Motor neuron (in vitro differentiated cells): ENCODE results near the gene CDK10. TPM values are rescaled to one million over a fixed set of nuclear protein-coding genes. Genes with fewer than 3 reads are reported as not detected.

Experiments
- ATAC-seq, 8 experiments: fragments of 200-7000 bp; cut with Tn5 transposase; replicated peaks in 6 of 8; 2 replicates each; pipeline ENCODE4 v1.8.0; 2021; ENCODE audit warnings: mild to moderate bottlenecking in 8 of 8, moderate library complexity in 8 of 8
- H3K27ac ChIP-seq, 2 donors: fragments of 250-450 bp; sonication (Bioruptor Pico); 2 replicates each; pipeline ENCODE4 v1.9.0; 2021; ENCODE audit warnings: antibody characterized with exemption in 2 of 2, mild to moderate bottlenecking in 2 of 2, moderate library complexity in 1 of 2
- H3K4me1 ChIP-seq, 2 donors: fragments of 250-450 bp; sonication (Bioruptor Pico); replicated peaks in 1 of 2; 2 replicates each; pipeline ENCODE4 v1.6.1; 2021; ENCODE audit warnings: antibody characterized with exemption in 2 of 2, mild to moderate bottlenecking in 2 of 2, moderate library complexity in 1 of 2
- H3K4me3 ChIP-seq, 5 donors: fragments of 250-450 bp; sonication (Bioruptor Pico); 2 replicates each; pipeline ENCODE4 v1.9.0; 2021; ENCODE audit warnings: antibody characterized with exemption in 5 of 5, mild to moderate bottlenecking in 5 of 5, moderate library complexity in 4 of 5
- WGBS, 10 experiments: fragments of 450-650 bp; shearing (Covaris generic); methylation state at CpG; one replicate each; pipeline ENCODE4 v1.0.0; 2022; 5-methylcytosine and 5-hydroxymethylcytosine counted together
- in situ Hi-C, 9 experiments: fragments of 400-800 bp; cut with MboI; loops; one replicate each; pipeline ENCODE4 v1.15.0; 2021; ENCODE audit warnings: low sequenced_read_pairs in 9 of 9, low pct_unique_long_range_greater_than_20kb in 2 of 9; ENCODE audit not compliant: unreplicated experiment in 9 of 9
- total RNA-seq, 8 experiments: library from RNA; unstranded; fragments of 300-600 nt; gene quantifications; 2 replicates each; pipeline versions ENCODE4 v1.2.3 to v1.2.4, GENCODE V29; 2022

CDK10 gene
- total RNA-seq, 8 experiments from 2014 or later = 18.3 to 122 (median 46.6) TPM

- Histone ChIP-seq H3K4me1 (peaks cover 5 to 7% of the 10 kb centered on the region in 2 donors), H3K27ac (peak overlapping the region; percentile 47 to 48), H3K4me3 (peak overlapping the region; percentile 45 to 86 (median 63))
- ATAC-seq = peak; percentile 53 to 62 (median 60)
- in situ Hi-C loops = no loop called here
- WGBS, 10 experiments = 0% methylated on average over 2 to 3 of the region's 30 CpGs; no CpG with 5 or more reads in 7 of the 10 experiments
Measured at GRCh38 chr16:89700100-89700648, 13.7 kb downstream of the CDK10 start.

DNA sequence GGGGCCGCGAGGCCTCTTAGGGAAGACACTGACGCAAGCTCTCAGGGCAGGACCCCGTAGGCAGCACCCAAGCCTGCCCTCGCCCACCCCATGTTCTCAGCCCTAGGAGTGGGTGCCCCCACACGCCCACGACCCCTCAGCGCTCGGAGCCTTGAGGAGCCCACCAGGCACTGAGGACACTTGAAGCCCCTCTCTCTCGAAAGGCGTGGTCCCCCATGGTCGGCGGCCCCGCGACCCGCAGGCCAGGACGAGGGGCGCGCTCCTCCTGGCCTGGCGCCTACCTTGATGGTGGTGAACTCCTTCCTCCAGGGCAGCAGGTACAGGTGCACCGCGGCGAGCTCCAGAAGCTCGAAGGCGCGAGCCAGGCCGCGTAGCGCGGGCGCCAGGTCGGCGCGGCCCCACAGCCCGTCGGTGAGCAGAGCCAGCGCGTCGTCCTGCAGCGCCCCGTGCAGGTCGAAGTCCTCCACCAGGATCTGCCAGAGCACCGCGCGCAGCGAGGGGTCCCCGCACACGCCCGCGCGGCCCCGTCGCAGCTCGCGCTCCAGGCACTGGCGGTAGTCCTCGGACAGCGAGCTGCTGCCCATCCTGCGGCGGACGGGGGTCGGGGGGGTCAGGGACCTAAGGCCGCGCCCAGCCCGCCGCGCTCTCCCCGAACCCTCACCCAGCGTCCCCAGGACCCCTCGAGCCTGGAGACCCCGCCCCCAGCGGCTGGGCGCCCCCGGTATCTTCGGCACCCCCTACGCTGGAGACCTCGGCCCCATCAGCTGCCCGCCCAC, 14.3 kb downstream of the CDK10 start:
- ATAC-seq = peak; percentile 7 to 40 (median 32)
- WGBS, 10 experiments = 0% methylated on average over 5 of the region's 78 CpGs; no CpG with 5 or more reads in 9 of the 10 experiments
- in situ Hi-C loops = no loop called here
- Histone ChIP-seq H3K4me3 (peak overlapping the region; percentile 45 to 86 (median 63)), H3K27ac (peak overlapping the region; percentile 47 to 48), H3K4me1 (peaks cover 5 to 7% of the 10 kb centered on the region in 2 donors)

GRCh38 chr16:89701425-89702406, 15.2 kb downstream of the CDK10 start, which contains the start of gene SPATA2L:
SPATA2L (minus strand) TSS chr16:89701705; CDS start chr16:89701232, 473 bp downstream.
- peak; percentile 48 to 79 (median 70) for ATAC-seq
- in situ Hi-C loops = no loop called here
- 6% methylated on average over 6 of the region's 97 CpGs; no CpG with 5 or more reads in 9 of the 10 experiments for WGBS, 10 experiments
- peaks cover 5 to 7% of the 10 kb centered on the region in 2 donors for H3K4me1 ChIP-seq
- peak within 1 kb of the TSS; percentile 45 to 86 (median 63) for H3K4me3 ChIP-seq
- H3K27ac ChIP-seq = peak within 1 kb of the TSS; percentile 47 to 48

- ATAC-seq = no peak
- in situ Hi-C loops = no loop called here
- Histone ChIP-seq H3K27ac (no peak overlapping the region), H3K4me1 (peaks cover 5 to 7% of the 10 kb centered on the region in 2 donors), H3K4me3 (no peak overlapping the region)
- whole genome bisulfite sequencing, 10 experiments = 61 to 88% (median 80%) methylated on average over 2 to 11 of the region's 13 CpGs; no CpG with 5 or more reads in 3 of the 10 experiments
Measured at GRCh38 chr16:89704281-89704680, 17.8 kb downstream of the CDK10 start.

GRCh38 chr16:89705006-89705405, 18.5 kb downstream of the CDK10 start:
- ATAC-seq = no peak
- no peak overlapping the region for H3K4me3 ChIP-seq
- WGBS, 10 experiments = 47 to 100% (median 85%) methylated on average over 1 to 9 of the region's 15 CpGs; no CpG with 5 or more reads in 2 of the 10 experiments
- in situ Hi-C loops = no loop called here
- no peak overlapping the region for H3K27ac ChIP-seq
- H3K4me1 ChIP-seq = peaks cover 0 to 3% of the 10 kb centered on the region in 2 donors

DNA sequence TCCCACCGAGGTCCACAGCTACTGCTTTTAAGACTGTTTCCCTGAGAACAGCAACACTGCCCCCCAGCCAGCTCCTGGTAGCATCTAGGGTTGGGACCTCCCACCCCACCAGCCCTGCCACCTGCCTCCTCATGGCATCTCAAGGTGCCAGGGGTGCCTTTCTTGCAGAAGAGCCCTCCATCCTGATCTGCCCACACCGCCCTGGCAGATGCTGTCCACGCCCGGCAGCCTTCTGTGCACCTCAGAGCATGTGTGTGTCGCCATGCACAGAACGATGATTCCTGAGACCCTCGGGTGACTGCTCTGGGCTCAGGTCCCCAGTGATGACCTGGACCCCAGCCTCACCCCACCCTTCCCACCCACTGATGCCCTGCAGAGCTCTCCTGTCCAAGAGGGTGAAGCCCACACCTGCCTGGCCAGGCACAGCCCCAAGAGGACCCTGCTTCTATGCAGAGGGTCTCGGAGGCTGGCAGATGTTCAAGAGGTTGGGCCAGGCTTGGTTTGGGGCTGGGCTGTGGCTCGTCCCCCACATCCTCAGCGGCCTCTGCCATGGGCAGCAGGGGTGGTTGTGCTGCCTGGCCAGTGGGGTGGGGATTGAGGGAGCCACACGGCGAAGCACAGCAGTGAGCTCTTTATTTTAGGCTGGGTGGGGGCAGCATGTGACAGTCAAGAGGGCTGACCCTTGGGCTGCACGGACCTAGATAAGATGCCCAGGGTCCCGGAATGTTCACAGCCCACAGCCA, 20.2 kb downstream of the CDK10 start:
- no peaks in the 10 kb centered on the region for H3K4me1 ChIP-seq
- 0 to 100% (median 100%) methylated on average over 1 of the region's 14 CpGs; no CpG with 5 or more reads in 6 of the 10 experiments for WGBS, 10 experiments
- in situ Hi-C loops = no loop called here
- no peak overlapping the region for H3K4me3 ChIP-seq
- no peak overlapping the region for H3K27ac ChIP-seq
- ATAC-seq = no peak

GRCh38 chr16:89707695-89708094, 21.2 kb downstream of the CDK10 start:
- in situ Hi-C loops = no loop called here
- Histone ChIP-seq H3K4me1 (peaks cover 5 to 6% of the 10 kb centered on the region in 2 donors), H3K27ac (no peak overlapping the region), H3K4me3 (no peak overlapping the region)
- ATAC-seq = peak in 1 of 8 experiments; percentile 2
- 58% methylated on average over 2 of the region's 9 CpGs; no CpG with 5 or more reads in 9 of the 10 experiments for WGBS, 10 experiments

- 97% methylated on average over 7 of the region's 19 CpGs; no CpG with 5 or more reads in 9 of the 10 experiments for WGBS, 10 experiments
Measured at GRCh38 chr16:89708481-89708931, 22.0 kb downstream of the CDK10 start.

DNA sequence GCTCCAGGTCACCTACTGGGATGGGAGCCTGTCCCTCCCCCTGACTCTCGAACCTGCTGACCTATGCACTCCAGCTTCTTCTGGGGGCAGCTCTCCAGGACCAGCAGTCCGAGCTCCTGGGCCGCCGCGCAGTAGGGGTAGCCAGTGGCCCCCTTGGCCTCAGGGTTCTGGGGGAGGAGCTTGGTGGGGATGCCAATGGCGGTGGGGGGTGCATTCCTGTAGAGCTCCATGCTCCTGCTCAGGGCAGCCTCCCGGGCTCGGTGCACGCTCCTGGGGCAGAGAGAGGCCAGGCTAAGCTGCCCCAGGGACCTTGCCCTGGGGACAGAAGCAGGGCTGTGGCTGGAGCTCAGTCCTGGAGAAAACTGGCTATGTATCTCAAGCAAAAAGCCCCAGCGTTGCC, 22.7 kb downstream of the CDK10 start:
- Histone ChIP-seq H3K4me1 (peaks cover 5 to 6% of the 10 kb centered on the region in 2 donors), H3K4me3 (no peak overlapping the region), H3K27ac (no peak overlapping the region)
- in situ Hi-C loops = no loop called here
- 100% methylated on average over 1 of the region's 10 CpGs; no CpG with 5 or more reads in 9 of the 10 experiments for WGBS, 10 experiments
- ATAC-seq = no peak

More at GRCh38 chr16:89708481-89708931, 22.0 kb downstream of the CDK10 start:
- in situ Hi-C loops = no loop called here
- Histone ChIP-seq H3K4me1 (peaks cover 5 to 6% of the 10 kb centered on the region in 2 donors), H3K4me3 (no peak overlapping the region), H3K27ac (no peak overlapping the region)
- peak in 2 of 8 experiments; percentile 14 to 47 for ATAC-seq

GRCh38 chr16:89709716-89710432, 23.4 kb downstream of the CDK10 start:
- Histone ChIP-seq H3K4me1 (peaks cover 5 to 6% of the 10 kb centered on the region in 2 donors), H3K27ac (no peak overlapping the region), H3K4me3 (no peak overlapping the region)
- ATAC-seq = no peak
- WGBS, 10 experiments = 57 to 100% (median 75%) methylated on average over 1 to 5 of the region's 19 CpGs; no CpG with 5 or more reads in 4 of the 10 experiments
- in situ Hi-C loops = no loop called here

DNA sequence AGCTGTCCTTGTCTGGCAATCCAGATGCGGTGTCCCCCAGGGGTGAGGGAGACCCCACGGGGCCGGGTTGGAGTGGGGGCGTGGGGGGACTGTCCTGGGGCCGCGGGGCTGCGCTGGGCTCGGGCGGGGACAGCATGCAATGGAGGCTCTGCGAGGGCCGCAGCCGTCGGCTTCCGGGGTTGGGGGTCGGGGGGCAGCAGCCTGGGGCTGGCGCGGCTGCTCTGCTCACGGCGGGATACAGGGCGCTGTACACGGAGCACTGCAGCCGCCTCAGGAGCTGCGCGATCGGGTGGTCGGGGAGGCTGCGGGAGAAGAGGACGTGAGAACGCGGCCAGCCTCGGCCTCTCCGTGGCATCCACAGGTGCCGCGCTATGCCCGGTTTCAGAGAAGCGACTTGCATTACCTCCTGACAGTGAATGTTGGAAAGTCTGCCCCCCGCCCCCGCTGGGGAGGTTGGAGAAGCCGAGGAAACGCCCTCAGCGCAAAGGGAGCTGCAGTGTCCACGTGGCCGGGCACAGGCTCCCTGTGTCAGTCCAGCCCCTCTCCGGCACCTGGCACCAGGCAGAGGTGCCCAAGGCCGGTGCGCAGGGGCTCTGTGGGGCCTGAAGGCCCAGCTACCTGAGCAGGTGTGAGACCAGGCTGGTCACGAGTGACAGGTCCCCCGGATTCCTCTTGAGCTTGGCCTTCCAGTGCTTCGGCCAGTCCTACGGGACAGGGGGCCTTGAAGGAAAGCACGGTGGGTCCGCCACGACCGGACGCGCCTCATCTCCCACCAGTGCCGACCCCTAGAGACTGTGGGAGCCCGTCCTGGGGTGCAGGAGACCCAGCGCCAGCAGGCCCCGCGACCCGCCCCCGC, 24.4 kb downstream of the CDK10 start:
- in situ Hi-C loops = no loop called here
- peaks cover 5 to 6% of the 10 kb centered on the region in 2 donors for H3K4me1 ChIP-seq
- no peak overlapping the region for H3K4me3 ChIP-seq
- H3K27ac ChIP-seq = no peak overlapping the region
- peak in 2 of 8 experiments; percentile 5 to 6 for ATAC-seq
- 83 to 90% methylated on average over 6 to 10 of the region's 63 CpGs; no CpG with 5 or more reads in 8 of the 10 experiments for WGBS, 10 experiments
